DMS53 treated with DMSO at 0.1 percent for 48 hours (cell line): ENCODE data around the gene MAB21L4.

ENCODE experiments used
- DNase-seq: peaks from one replicate; lab custom pipeline; 2025; ENCODE audit not compliant: unreplicated experiment; lab: John Stamatoyannopoulos, UW

Gene MAB21L4

GRCh38 chr2:240925568-240926515 is 29.9 kb upstream of the MAB21L4 start:
- peak; percentile 43 for DNase-seq

- no peak for DNase-seq
Observed at GRCh38 chr2:240925191-240925567, 29.2 kb upstream of the MAB21L4 start.

GRCh38 chr2:240922982-240923537 is 27.1 kb upstream of the MAB21L4 start:
- DNase-seq = no peak

GRCh38 chr2:240922245-240922981 is 26.5 kb upstream of the MAB21L4 start:
- DNase-seq = no peak

- DNase-seq = no peak
Observed at GRCh38 chr2:240921995-240922244, 26.0 kb upstream of the MAB21L4 start.

- DNase-seq = no peak
Observed at GRCh38 chr2:240921311-240921994, 25.5 kb upstream of the MAB21L4 start.

- DNase-seq = no peak
Observed at GRCh38 chr2:240920783-240921231, 24.9 kb upstream of the MAB21L4 start.

- no peak for DNase-seq
Observed at GRCh38 chr2:240919786-240920782, 24.1 kb upstream of the MAB21L4 start.

GRCh38 chr2:240919161-240919781 is 23.3 kb upstream of the MAB21L4 start:
- DNase-seq = no peak

- no peak for DNase-seq
Observed at GRCh38 chr2:240918258-240919091, 22.5 kb upstream of the MAB21L4 start.

- no peak for DNase-seq
Observed at GRCh38 chr2:240917684-240918257, 21.8 kb upstream of the MAB21L4 start.

GRCh38 chr2:240917009-240917683 is 21.2 kb upstream of the MAB21L4 start:
- no peak for DNase-seq

GRCh38 chr2:240916571-240917008 is 20.6 kb upstream of the MAB21L4 start:
- DNase-seq = no peak

- DNase-seq = no peak
Observed at GRCh38 chr2:240915526-240916341, 19.8 kb upstream of the MAB21L4 start.

- DNase-seq = no peak
Observed at GRCh38 chr2:240914645-240915525, 18.9 kb upstream of the MAB21L4 start.
